Activated CD4-positive, alpha-beta T cell treated with anti-CD3 and anti-CD28 coated beads, Interleukin-2, amount 50 U/mL, for 1 hour (primary cell): ENCODE measurements around the gene CAMSAP1.

Experiments used
- DNase-seq: peaks from one replicate; pipeline ENCODE4 v3.0.0-alpha.2; 2020

Gene CAMSAP1

DNA sequence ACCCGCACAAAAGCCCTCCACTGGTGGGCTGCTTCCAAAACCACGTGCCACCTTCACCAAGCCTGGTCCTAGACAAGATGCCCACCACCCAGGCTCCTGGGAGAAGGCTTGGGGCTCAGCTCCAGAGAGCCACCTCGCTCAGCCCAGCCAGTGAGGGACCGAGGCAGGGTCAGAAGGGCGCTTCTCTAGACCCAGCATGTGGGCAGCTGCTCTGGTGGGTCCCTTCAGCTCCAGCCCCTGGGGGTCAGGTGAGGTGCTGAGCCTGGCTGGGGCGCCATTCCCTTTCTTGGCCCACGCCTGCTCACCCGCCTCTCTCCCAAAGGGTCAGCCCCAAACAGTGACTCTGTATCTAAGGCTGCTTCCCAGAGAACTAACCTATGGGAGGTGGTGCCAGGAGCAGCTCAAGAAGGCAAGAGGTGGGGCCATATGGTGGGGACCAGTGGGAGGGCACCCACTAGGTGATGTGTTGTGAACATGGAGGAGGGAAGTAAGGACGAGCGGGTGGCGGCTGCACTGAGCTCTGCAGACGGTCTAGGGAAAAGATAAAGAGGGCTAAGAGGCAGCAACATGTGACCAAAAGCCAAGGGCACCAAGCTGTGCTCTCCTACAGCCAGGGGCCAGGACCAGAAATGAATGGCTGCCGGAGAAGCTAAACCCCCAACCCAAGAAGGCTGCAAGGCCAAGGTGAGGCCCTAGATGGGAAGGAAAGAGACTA is 79.3 kb downstream of the CAMSAP1 start:
- no peak for DNase-seq

DNA sequence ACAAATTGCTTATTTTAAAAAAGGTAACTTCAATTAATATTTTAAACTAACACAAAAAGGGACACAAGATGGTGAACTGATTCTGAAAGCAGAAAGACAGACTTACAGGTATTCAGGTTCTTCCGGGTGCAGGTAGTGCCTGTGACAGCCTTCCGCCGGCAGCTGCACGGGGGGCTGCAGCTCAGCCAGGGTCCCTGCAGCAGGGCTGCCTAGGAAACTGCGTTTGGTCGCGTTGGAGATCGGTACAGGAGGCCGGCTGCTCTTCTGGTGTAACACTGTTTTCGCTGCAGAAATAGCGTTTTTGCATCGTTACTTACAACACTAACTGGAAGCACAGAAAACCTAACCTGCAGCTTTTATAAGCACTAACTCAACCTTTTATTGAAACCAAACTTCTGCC is 80.0 kb downstream of the CAMSAP1 start:
- no peak for DNase-seq

DNA sequence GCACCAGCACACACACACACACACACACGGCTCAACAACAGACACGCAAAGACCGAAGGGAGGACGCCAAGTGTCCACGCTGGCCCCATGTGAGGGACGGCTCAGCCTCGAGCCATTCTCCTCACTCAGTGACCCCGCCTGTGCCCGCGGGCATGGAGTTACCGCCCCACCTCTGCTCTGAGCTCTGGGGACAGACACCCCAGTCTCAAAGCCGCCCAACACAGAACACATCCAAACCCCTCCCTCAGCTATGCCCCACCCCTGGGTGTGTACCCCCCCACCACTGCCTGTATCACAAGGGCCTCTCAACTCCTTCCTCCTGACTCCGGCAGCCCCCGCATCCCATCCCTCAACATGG is 81.2 kb downstream of the CAMSAP1 start:
- DNase-seq: no peak

DNA sequence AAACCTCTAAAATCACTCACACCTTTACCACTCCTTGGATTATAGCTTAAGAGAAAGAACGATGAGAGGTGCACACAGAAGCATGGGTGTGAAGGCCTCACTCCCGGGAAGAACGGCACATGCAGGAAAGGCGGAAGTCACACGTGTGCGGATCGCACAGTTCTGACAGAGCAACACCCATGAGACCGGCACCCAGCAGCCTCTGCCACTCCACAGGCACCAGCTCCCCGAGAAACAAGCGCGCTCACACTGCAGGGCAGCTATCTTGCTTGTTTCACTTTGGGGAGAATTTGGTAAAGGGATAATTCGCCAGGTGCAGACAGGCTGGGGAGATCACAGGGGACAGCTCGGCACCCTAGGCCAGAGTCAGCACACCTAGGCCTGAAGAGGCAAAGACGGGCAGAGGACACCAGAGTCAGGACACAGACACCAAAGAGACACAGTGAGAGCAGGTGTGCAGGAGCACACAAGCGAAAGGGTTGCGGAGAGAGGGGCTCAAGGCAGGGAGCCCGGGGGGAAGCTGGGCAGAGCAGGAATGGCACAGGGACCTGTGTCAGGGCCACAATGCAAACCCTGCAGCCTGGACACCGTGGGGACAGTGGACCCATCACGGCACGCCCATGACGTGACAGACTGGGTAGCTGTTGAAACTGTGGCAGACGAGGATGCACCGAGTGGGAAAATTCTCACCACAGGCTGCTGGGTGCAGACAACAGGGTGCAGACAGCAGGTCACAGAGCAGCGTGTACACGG is 81.7 kb downstream of the CAMSAP1 start:
- DNase-seq: no peak

DNA sequence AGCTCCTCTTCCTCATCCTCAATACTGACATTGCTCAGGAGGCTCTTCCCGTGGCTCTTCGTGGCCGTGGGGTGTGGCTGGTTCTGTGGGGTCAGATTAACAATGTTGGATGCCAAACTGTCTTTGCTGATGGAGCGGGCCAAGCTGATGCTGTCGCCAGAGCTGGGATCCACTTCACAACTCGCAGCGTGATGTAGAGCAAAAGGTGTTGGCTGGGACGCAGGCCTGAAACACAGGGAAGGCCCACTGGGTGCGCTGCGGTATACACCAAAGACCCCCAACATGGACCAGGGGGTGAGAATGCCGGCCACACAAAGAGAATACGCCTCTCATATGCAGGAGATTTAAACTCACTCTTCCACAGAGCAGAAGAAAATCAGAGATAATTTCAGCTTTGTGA is 84.3 kb downstream of the CAMSAP1 start:
- no peak for DNase-seq

DNA sequence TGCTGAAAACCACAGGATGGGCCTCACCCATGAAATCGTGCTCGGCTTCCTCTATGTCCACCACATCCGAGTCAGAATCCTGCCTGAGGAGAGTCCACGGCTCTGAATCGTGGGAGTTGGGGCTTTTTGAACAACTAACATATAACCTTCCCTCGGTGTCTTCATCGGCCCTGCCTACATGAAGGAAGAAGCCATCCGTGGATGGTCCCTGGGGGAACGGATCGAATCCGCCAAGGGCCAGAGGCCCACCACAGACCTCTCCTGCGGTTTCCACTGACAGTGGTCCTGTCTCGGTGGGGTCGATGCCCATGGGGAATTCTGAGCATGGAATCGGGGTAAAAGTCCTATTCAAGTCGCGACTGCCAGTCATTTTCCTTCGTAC is 85.0 kb downstream of the CAMSAP1 start:
- no peak for DNase-seq

DNA sequence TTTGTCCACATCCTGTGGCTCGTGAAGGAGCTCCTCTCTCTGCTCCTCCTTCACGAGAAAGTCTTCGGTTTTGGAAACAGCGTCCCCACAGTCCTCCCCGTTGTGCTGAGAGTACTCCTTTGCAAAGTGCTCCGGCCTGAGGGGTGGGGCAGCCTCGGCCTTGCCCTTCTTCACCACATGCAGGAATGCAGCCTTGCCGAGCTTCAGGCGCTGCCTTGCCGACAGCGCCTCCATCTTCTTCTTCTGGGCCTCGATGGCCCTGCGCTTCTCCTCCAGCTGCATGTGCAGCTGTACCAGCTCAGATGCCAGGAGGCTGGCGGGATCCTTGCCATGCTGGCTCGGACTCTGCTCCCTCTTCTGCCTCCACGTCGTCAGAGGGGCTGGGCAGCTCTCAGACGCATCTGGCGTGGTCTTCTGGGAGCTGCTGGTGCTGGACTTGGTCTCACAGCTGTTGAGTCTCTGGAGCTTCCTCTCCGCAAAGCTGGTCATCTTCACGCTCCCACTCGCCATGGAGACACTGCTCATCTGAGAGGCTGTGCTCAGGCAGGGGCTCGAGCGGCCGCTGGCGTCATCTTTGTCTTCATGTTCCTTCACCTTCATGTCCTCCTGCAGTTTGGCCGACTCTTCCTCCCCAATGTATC is 85.5 kb downstream of the CAMSAP1 start:
- no peak for DNase-seq

DNA sequence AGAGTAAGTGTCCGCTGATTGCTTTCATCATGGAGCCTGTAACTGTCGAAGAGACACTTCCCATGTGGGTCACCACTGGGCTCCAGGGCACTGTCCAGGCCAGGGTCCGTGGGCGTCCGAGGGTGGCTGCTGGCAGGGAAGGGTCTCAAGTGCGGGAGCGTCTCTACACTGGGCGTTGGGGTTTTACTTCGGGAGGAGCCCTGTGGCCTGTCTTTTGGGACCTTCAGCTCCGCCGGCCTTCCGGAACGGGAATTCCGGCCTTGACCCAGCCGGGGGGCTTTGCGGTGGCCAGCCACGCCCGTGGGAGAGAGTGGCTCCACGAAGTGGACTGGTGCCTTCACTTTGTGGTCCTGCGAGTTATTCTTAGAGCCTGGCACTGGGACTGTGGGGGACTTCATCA is 86.2 kb downstream of the CAMSAP1 start:
- no peak for DNase-seq

DNA sequence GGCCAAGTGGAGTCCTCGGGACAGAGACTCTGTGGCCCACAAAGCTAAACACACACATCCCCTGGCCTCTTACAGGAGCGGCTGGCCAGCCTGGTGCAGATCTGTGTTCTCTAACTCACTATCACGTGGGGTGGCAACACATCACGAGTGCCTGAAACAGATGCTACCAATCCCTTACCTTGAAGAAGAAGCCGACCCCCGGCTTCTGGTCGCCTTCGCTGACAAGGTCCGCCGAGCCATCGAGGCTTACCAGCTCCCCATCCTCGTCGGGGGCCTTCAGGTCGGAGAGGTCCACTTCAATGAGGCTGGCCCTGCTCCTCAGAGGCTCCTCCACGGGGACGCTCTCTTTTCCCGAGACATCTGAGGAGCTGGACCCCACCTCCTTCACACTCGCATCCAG is 86.7 kb downstream of the CAMSAP1 start:
- no peak for DNase-seq

DNA sequence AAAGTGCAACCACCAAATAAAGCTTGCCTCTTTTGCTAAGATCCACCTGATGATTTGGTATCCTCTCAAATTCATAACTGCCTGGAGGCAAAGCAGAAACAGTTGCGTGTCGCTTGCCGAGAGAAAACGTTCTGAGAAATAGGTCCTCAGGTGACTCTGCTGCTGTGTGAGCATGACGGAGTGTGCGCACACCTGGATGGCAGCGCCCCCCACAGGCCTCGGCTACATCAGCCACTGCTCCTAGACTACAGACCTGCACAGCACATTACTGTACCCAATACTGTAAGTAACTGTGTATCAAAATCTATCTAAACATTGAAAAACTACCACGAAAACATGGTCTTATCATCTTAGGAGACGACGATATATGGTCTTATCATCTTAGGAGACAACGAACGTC is 87.4 kb downstream of the CAMSAP1 start:
- DNase-seq: no peak

DNA sequence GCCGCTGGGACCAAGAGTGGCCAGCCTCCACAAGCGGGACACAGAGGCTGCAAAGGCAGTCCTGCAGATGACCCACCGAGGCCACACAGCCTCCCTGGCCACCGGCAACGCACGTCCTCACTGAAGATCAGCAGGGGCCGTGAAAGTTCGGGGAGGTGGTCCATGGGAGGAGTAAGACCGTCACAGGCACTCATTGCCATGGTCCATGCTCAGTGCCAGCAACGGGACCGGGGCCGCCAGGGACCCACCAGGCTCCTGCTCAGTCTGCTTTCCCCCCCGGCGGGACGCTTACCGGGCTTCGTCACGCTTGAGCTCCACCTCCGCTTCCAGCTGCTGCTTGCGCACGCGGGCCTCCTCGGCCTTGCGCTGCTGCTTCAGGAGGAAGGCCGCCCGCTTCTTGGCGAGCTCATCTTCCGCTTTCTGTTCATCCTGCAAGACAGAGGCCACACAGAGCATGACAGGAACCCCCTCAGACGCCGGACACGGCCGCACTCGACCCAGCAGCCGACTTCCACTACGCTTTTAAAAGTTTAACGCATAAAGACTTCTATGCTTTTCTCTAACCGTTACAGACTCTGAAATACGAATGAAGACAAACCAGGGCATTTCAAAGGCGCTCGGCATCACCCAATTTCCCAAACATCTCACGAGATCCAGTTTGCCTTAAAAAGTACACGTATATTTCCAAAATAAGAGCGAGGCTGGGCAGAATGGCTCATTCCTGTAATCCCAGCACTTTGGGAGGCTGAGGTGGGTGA is 88.4 kb downstream of the CAMSAP1 start:
- no peak for DNase-seq

DNA sequence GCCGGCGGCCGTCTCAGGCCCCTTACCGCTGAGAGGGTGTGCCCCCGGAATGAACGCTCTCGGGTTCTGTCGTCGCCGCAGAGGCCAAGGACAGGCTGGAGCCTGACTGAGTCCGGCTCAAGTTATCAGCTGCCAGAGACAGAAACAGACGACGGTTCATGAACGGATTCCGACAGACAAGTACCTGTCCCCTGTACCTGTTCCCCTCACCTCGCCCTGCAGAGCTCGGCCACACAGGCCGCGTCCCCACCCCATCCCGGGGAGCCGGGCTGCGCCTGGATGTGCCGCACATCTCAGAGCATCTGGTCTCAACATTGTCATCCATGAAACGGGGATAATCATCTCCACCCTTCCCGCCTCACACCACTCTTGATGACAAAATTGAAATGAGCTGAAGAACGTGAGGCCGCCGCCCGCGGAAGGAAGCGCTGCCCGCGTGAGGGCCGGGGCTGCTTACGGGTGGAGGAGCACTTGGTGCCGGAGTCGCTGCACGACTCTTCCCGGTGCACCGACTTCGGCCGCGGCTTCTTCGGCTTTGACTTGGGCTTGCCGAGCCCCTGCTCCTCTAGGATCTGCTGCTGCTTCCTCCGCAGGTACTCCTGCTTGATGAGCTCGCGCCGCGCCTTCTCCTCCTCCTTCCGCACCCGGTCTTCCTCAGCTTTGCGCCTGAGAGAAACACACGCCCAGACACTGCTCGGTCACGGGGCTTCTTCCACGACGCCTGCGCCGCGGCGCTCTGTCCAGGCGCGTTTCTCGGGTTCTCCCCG is 89.2 kb downstream of the CAMSAP1 start:
- no peak for DNase-seq

DNA sequence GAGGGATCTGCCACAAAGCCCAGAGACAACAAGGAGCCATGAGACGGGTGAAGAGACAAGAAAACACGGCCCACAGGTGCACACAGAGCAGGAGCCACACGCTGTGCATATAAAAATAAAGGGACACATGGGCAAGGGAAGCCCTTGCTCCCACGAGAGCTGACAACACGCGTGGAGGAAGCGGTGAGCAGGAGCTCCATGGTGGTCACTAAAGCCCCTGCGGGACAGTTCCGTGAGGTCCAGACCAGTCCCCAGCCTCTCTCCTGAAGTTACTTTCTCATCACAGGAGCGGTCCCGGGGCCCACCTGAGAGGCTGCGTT is 90.7 kb downstream of the CAMSAP1 start:
- no peak for DNase-seq

DNA sequence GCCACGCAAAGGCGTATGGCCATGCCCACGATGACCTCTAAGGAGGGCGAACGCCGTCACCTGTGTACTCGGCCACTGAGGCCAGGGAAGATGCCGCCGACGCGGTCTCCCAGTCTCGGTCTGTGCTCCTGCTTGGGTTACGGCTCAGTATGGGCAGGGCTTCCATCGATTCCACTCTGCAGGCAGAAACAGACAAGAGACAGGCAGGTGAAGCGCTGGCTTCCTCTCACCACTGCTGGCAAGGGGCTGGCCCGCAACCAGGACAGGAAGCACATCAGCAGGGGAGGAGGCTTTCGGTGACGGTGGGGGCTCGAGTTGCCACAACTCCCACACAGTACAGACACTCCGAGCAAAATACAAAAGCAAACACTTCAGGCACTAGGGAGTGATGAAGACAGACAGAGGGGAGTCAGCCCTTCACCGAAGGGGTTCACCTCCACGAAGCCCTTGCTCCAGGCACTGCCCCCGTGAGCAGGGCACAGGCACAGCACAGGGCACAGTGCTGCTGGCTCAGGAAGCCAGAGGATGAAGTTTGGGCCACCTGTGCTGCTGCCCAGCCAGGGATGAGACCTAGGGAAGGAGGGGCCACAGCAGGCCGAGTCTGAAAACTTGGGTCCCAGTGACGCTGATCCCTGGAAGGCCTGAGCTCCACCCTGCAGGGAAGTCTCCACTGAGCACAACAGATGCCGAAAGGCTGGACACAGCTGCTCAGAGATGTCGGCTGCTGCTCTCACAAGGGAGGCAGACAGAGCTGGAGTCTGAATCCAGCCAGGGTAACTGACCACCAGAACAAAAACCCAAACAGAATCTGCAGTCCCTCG is 91.3 kb downstream of the CAMSAP1 start:
- no peak for DNase-seq

DNA sequence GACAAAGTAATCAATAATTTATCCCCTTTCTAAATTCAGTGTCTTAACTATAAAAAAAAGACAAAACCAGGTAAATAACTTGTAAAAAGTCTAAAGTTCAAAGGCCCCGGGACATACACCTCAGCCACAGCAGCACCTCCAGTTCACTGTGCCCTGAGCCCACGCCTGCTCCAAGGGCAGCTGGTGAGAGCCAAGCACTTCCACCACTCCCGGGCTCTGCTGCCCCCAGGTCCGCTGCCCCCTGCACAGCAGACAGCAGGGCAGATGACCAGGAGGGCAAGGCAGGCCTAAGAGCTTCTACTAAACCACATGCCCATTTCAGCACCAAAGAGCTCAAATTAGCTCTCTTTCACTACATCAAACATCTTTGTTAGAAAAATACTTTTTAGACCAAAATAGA is 91.9 kb downstream of the CAMSAP1 start:
- no peak for DNase-seq

DNA sequence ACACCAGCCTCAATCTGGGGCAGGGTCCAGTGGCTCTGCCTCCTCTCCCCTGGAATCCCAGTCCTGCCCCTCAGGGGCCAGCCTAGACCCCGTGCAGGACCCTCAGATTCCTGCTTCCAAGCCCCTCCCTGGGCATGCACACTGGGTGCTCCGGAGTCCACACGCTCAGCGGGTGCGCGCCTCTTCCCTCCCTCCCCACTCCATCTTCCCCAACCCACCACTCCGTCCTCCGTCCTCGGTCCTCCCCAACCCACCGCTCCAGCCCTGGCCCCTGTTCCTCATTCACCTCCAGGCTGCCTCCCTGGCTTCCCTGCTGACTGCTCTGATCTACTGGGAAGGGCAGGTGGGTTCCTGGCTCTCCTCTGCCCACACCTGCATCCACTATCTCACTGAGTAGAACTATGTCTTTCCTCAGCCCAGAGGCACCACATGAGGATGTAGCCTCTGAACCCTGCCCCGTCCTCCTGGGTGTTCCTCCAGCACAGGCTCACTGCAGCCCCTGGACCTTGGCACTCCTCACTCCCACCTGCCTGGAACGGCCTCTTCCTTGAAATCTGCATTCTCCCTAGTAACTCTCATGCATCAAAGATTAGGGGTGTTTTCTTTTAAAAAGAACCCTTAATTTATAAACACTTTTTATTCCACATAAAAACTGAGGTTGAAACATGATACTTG is 92.8 kb downstream of the CAMSAP1 start:
- DNase-seq: no peak

DNA sequence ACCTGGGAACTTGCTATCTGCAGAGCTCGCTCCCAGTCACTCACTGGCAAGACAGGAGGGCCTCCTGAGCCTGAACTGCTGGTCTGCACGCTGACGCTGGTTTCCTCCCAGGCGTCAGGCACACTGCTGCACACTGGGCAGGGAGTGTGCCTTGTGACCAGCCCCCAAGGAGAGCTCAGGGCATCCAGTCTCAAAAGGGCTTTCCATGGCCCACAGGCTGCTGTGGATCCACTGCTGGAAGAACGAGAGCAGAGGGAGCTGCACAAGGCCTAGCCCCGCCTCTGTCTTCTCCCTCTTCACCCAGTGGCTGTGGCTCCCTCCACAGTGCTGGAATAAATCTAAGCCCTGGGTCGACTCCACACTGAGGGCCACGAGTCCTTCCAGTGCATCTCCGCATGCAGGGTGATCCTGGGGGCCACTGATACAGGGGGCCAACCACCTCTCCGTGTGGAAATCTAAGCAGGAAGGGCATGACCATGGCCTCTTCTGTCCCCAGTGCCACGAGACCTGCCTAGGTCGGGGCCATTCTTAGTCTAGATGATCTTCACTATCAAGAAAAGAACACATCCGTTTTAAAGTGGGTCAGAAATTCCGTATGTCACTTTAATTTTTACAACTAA is 93.6 kb downstream of the CAMSAP1 start:
- DNase-seq: no peak

DNA sequence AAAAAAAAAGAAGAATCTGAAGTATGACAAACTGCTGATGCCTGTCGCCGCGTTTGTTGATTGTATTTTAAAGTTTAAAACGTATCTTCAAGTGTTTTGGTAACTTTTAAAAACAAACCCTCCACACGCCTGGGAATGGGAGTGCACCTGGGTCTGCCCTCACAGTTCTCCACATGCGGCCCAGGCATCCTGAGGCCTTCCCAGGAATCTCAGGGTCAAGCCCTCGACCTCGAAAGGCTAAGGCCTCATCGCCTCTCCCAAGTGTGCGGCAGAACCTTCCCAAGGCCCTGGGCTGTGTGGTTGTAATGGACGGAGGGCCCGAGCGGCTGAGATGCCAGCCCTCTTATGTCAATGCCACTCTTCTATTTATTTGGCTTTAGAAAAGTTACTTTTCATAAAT is 94.4 kb downstream of the CAMSAP1 start:
- no peak for DNase-seq

DNA sequence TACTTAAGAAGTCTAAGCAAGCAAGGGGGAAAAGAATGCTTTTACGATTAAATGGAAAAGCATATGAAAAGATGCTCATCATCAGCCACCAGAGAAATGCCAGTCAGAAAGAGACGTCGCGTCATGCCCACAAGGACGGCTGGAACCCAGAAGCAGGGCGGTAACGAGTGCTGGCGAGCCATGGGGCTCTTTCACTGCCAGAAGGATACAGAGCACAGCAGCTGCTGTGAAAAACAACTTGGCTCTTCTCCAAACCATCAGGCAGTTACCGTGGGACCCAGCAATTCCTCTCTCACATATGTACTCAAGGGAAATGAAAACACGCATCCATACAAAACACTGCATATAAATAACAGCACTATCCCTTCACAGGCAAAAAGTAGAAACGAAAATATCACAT is 95.5 kb downstream of the CAMSAP1 start:
- no peak for DNase-seq

DNA sequence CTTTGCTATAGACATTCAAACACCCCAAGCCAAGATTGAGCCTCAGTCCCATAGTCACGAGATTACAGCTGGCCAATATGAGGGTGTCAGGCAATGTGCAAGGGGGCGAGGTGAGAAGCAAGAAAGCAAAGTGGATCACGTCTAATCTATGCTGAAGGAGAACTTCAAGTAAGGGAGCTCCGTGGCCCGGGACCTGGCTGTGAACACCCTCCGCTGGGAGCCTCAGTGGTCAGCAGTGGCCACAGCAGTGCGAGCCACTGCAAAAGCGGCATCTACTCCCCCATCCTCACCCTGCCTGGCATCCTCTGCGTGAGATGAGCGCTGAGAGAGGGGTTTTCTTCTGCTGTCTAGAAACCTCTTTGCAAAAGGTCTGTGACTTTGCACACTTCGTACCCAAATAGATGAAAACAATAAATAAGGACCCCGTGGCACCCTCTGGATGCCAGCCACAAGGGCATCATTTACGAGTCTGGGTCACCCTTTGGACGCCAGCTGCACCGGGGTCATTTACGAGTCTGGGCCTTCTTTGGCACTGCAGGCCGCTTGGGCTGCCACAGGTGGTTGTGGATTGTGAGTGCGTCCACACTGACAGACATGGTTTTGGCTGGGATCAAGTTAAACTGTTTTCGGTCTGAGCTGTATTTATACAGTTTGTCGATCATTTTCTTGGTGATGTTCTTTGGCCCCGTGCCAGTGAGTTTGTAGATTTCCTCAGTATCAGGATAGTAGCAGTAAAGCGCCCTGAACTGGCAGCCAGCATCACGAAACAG is 96.4 kb downstream of the CAMSAP1 start:
- DNase-seq: no peak
